ENCODE results near the gene TAF15.

GRCh38 chr17:35778641-35779196 is 30.6 kb upstream of the TAF15 start:
- no peak for TF ChIP-seq CTCF (IDR thresholded peaks at IDR 0.05)
- TF ChIP-seq POLR2AphosphoS5 (IDR thresholded peaks at IDR 0.05) = no peak
- no peak for TF ChIP-seq POLR2A (IDR thresholded peaks at IDR 0.05)
- TF ChIP-seq EP300 (IDR thresholded peaks at IDR 0.05) = no peak

Measured in sigmoid colon (tissue), 4 donors.